CD4-positive, alpha-beta T cell treated with Interleukin-2 at 100 ng/mL for 4 hours (primary cell): ENCODE data around the gene VAT1.
A peak's percentile ranks its signal among the peaks of the same experiment; 100 is the strongest.
"Not testable (repeated sequence)": the region's sequence is repeated elsewhere in the genome, so short reads cannot be mapped to it uniquely, and the experiment has no call there.

Experiments used
- DNase-seq: peaks from one replicate; pipeline ENCODE4 v3.0.0-alpha.2; 2020; ENCODE audit warnings: low spot score

The VAT1 gene

GRCh38 chr17:43021741-43022512 is at the start of gene VAT1:
Gene VAT1, minus strand, starts transcription at chr17:43022385. Its CDS starts 63 bp downstream, at chr17:43022322.
- DNase-seq: peak; percentile 62

GRCh38 chr17:43070872-43071271 is 48.7 kb upstream of the VAT1 start:
- no peak for DNase-seq

GRCh38 chr17:43070257-43070656 is 48.1 kb upstream of the VAT1 start:
- DNase-seq: no peak

GRCh38 chr17:43069368-43069898 is 47.2 kb upstream of the VAT1 start:
- no peak for DNase-seq

GRCh38 chr17:43068570-43069367 is 46.6 kb upstream of the VAT1 start:
- DNase-seq: no peak

- no peak for DNase-seq
Measured at GRCh38 chr17:43062984-43063638, 40.9 kb upstream of the VAT1 start.

- DNase-seq: no peak
Measured at GRCh38 chr17:43056051-43056450, 33.9 kb upstream of the VAT1 start.

- not testable (repeated sequence) for DNase-seq
Measured at GRCh38 chr17:43053008-43053407, 30.8 kb upstream of the VAT1 start.

- no peak for DNase-seq
Measured at GRCh38 chr17:43051969-43052368, 29.8 kb upstream of the VAT1 start.

- DNase-seq: no peak
Measured at GRCh38 chr17:43044024-43044423, 21.8 kb upstream of the VAT1 start.

- no peak for DNase-seq
Measured at GRCh38 chr17:43043307-43043706, 21.1 kb upstream of the VAT1 start.

GRCh38 chr17:43042025-43042628 is 19.9 kb upstream of the VAT1 start:
- no peak for DNase-seq

GRCh38 chr17:43040655-43041054 is 18.5 kb upstream of the VAT1 start:
- DNase-seq: no peak

- DNase-seq: no peak
Measured at GRCh38 chr17:43039646-43040045, 17.5 kb upstream of the VAT1 start.

GRCh38 chr17:43034894-43035293 is 12.7 kb upstream of the VAT1 start:
- no peak for DNase-seq

GRCh38 chr17:43033948-43034881 is 12.0 kb upstream of the VAT1 start:
- no peak for DNase-seq

GRCh38 chr17:43031666-43032065 is 9.5 kb upstream of the VAT1 start:
- no peak for DNase-seq

- no peak for DNase-seq
Measured at GRCh38 chr17:43030137-43030767, 8.1 kb upstream of the VAT1 start.

GRCh38 chr17:43028221-43028861 is 6.2 kb upstream of the VAT1 start:
- no peak for DNase-seq
